Endothelial cell of umbilical vein (primary cell): ENCODE data around the gene TM6SF1. TPM values are rescaled to one million over a fixed set of nuclear protein-coding genes. Genes with fewer than 3 reads are reported as not detected.

Experiments used
- BruUV-seq: library from RNA; stranded (reverse); fragments of 400-500 nt; replicated peaks from 2 replicates; lab custom pipeline; 2021; lab: Mats Ljungman, UMichigan
- CTCF ChIA-PET: fragments of 300-600, 350-600 bp; sonication (Branson Sonifier 250); formaldehyde crosslinking; loops from one replicate; lab custom pipeline; 2021; ENCODE audit warnings: antibody characterized with exemption, inconsistent platforms; lab: Charles Lee
- POLR2A ChIA-PET: fragments of 300-600, 350-600 bp; sonication (Branson Sonifier 250); formaldehyde crosslinking; loops from one replicate; lab custom pipeline; 2021; ENCODE audit warnings: antibody characterized with exemption, inconsistent platforms; lab: Charles Lee
- DNase-seq: peaks from one replicate; pipeline ENCODE4 v3.0.0-alpha.2; 2011; ENCODE audit warnings: low read depth, low spot score
- FAIRE-seq: peaks from 2 replicates; lab custom pipeline; 2011; peaks lifted over from hg19 to GRCh38; lab: Jason Lieb, UNC
- H2AFZ ChIP-seq: 2 replicates; pipeline ENCODE4 v1.6.0; 2012; ENCODE audit warnings: low read depth, low read length, control low read depth, inconsistent platforms
- H3K27ac ChIP-seq: 2 replicates; pipeline ENCODE4 v1.5.1; 2011; ENCODE audit warnings: low read depth, mild to moderate bottlenecking, control low read depth, low read length, moderate library complexity; ENCODE audit not compliant: insufficient read depth
- H3K27me3 ChIP-seq, 2 experiments: 2 replicates each; pipeline versions ENCODE4 v1.6.0 to v1.6.1; 2011; ENCODE audit warnings: low read length in 2 of 2, mixed read lengths in 1 of 2; ENCODE audit not compliant: control insufficient read depth in 2 of 2, insufficient read depth in 2 of 2
- H3K36me3 ChIP-seq, 2 experiments: 2 replicates in 1 of 2; 3 replicates in 1 of 2; pipeline ENCODE4 v1.5.1; 2011; ENCODE audit warnings: low read length in 2 of 2, mild to moderate bottlenecking in 1 of 2, moderate library complexity in 1 of 2; ENCODE audit not compliant: control insufficient read depth in 2 of 2, insufficient read depth in 2 of 2; ENCODE audit errors: extremely low read depth in 1 of 2
- H3K4me1 ChIP-seq: 3 replicates; pipeline ENCODE4 v1.5.1; 2011; ENCODE audit warnings: mild to moderate bottlenecking, low read length; ENCODE audit not compliant: control insufficient read depth, insufficient read depth; ENCODE audit errors: extremely low read depth
- H3K4me2 ChIP-seq: 2 replicates; pipeline ENCODE4 v1.6.1; 2011; ENCODE audit warnings: low read length, control low read depth, mixed read lengths; ENCODE audit not compliant: insufficient read depth
- H3K4me3 ChIP-seq, 3 experiments: fragments of 200-600 bp in 1 of 3; sonication (generic), shearing (Covaris generic) in 1 of 3; replicated peaks in 1 of 3; 2 replicates each; pipeline ENCODE4 v1.5.1; 2011 to 2016; ENCODE audit warnings: control low read depth in 3 of 3, low read length in 3 of 3, mild to moderate bottlenecking in 2 of 3, inconsistent platforms in 1 of 3, low read depth in 1 of 3, moderate library complexity in 1 of 3; ENCODE audit not compliant: insufficient read depth in 1 of 3
- H3K79me2 ChIP-seq: 2 replicates; pipeline ENCODE4 v1.6.0; 2012; ENCODE audit warnings: low read length, inconsistent platforms; ENCODE audit not compliant: control insufficient read depth, insufficient read depth
- H3K9ac ChIP-seq: replicated peaks from 2 replicates; pipeline ENCODE3; 2011; ENCODE audit warnings: low read length, control low read depth; ENCODE audit not compliant: insufficient read depth; ENCODE audit errors: extremely low read depth
- H3K9me1 ChIP-seq: replicated peaks from 3 replicates; pipeline ENCODE4 v1.6.0; 2011; ENCODE audit warnings: mild to moderate bottlenecking, low read length; ENCODE audit not compliant: control insufficient read depth, insufficient read depth; ENCODE audit errors: extremely low read depth
- H3K9me3 ChIP-seq: replicated peaks from 2 replicates; pipeline ENCODE4 v1.5.1; 2012; ENCODE audit warnings: low read length, inconsistent platforms; ENCODE audit not compliant: control insufficient read depth, insufficient read depth
- H4K20me1 ChIP-seq: replicated peaks from 2 replicates; pipeline ENCODE3; 2011; ENCODE audit warnings: mild to moderate bottlenecking, low read length; ENCODE audit not compliant: control insufficient read depth, insufficient read depth; ENCODE audit errors: extremely low read depth
- EZH2 ChIP-seq: IDR thresholded peaks from 2 replicates; pipeline ENCODE4 v1.6.1; 2012; ENCODE audit warnings: borderline replicate concordance, low read depth, mild to moderate bottlenecking, moderate library complexity, low read length, inconsistent platforms; ENCODE audit not compliant: severe bottlenecking
- FOS ChIP-seq: IDR thresholded peaks from 2 replicates; pipeline ENCODE4 v1.6.1; 2011; ENCODE audit warnings: mild to moderate bottlenecking, low read length, moderate library complexity, borderline replicate concordance; ENCODE audit not compliant: insufficient read depth
- GATA2 ChIP-seq: IDR thresholded peaks from 2 replicates; pipeline ENCODE4 v1.7.0; 2011; ENCODE audit warnings: low read depth, mild to moderate bottlenecking, moderate library complexity, mixed read lengths, low read length; ENCODE audit not compliant: insufficient read length, insufficient read depth
- JUN ChIP-seq: IDR thresholded peaks from 2 replicates; pipeline ENCODE4 v1.6.1; 2011; ENCODE audit warnings: borderline replicate concordance, low read depth; ENCODE audit not compliant: insufficient read length, insufficient read depth
- MAX ChIP-seq: IDR thresholded peaks from 2 replicates; pipeline ENCODE4 v1.6.1; 2011; ENCODE audit not compliant: insufficient read depth, insufficient read length
- MYC ChIP-seq: IDR thresholded peaks from one replicate; pipeline ENCODE4 v1.6.1; 2011; ENCODE audit warnings: mild to moderate bottlenecking, low read depth, low read length
- POLR2A ChIP-seq: IDR thresholded peaks from 2 replicates; pipeline ENCODE4 v1.6.1; 2012; ENCODE audit warnings: low read depth, mild to moderate bottlenecking, control low read depth, low read length
- POLR2AphosphoS5 ChIP-seq: IDR thresholded peaks from 2 replicates; pipeline ENCODE4 v1.6.1; 2012; ENCODE audit warnings: low read depth, mild to moderate bottlenecking, control low read depth, low read length, moderate library complexity; ENCODE audit not compliant: insufficient read depth
- dilution Hi-C: fragments of 300-500 bp; cut with MboI; formaldehyde crosslinking; loops from one replicate; pipeline ENCODE4 v1.15.0; 2019; ENCODE audit warnings: low sequenced_read_pairs; ENCODE audit not compliant: extremely low pct_ligation_motif_present
- intact Hi-C: fragments of 100-400 bp; cut with micrococcal nuclease; formaldehyde crosslinking; loops from one replicate; pipeline ENCODE4 v1.10.0; 2022
- polyA plus RNA-seq, 4 experiments: library from polyadenylated mRNA; depleted of rRNA in 3 of 4; stranded (reverse) in 3 of 4; unstranded in 1 of 4; fragments of >200 nt; gene quantifications; 2 replicates each; pipeline versions ENCODE4 v1.2.1 to v1.2.3, GENCODE V29; 2011 to 2012; ENCODE audit warnings: missing spikeins in 1 of 4
- total RNA-seq: library from RNA; stranded (reverse); gene quantifications from 2 replicates; pipeline ENCODE4 v1.2.3, GENCODE V29; 2021
- TF ChIP-seq, protein P1 (sequence below), 2 donors: IDR thresholded peaks; 1 replicate in 1 of 2; 2 replicates in 1 of 2; pipeline ENCODE4 v1.5.1; 2011; ENCODE audit warnings: low read length in 2 of 2, mild to moderate bottlenecking in 2 of 2, moderate library complexity in 2 of 2, control low read depth in 1 of 2, inconsistent platforms in 1 of 2, low read depth in 1 of 2; ENCODE audit not compliant: insufficient read depth in 1 of 2; ENCODE audit errors: extremely low read depth in 1 of 2

TM6SF1 gene
- total and polyA plus RNA-seq, 2 donors (not counting 3 experiments of a cell fraction or from before 2014, with no cell fraction given), result 26.5 to 38.0 TPM

DNA sequence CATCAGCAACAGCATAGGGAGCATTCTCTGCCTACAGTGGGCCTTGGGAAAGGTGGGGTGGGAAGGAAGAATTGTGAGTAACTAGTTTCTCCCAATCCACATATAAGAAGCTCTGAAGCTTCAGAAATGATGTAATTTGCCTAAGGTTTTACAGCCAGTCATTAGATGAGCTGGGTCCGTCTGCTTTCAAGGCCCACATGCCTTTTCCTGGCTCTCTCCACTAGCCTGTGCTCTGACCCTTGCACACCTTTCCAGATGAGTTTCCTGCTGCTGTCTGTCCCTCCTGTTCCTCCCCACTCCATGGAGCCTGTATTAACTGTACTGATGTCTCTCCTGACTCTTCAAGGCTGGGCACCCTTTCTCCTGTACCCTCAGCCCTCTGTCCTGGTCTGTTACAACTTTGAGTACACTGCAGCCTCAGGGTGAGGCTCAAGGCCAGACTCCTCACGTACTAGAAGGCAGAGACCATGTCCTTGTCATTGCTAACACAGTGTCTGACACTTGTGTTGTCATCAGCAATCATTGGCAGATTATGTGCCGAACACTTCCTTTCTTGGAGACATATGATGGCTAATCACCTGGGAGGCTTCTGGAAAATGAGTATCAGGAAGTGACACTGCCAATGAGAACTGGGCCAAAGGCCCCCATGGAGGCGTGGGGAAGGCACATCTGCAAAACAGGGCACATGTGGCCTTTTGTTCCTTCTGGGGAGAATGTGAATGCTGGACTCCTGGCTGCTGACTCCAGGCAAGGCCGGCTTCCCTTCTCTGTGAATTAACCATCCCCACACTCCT lies 6.6 kb downstream of the TM6SF1 start:
- H3K9me3 ChIP-seq, result no peaks in the 10 kb centered on the region
- no TSS peak for BruUV-seq
- FAIRE-seq (no peak), DNase-seq (no peak)
- no peaks in the 10 kb centered on the region for H3K9me1 ChIP-seq
- no peak overlapping the region for H2AFZ ChIP-seq
- H3K27ac ChIP-seq, result peak overlapping the region; percentile 60
- intact Hi-C loops, result loop anchor here (5.0 kb wide), 1 partner anchor 572 kb away; the partner anchor contains the start of gene RPS17
- H3K27me3 ChIP-seq, result no peaks in the 10 kb centered on the region
- H3K4me2 ChIP-seq, result no peak overlapping the region
- peaks cover 25% of the 10 kb centered on the region for H3K79me2 ChIP-seq
- no peak overlapping the region for H3K4me3 ChIP-seq
- peaks cover 48% of the 10 kb centered on the region for H3K4me1 ChIP-seq
- dilution Hi-C loops, result no loop called here
- ChIA-PET POLR2A (no interaction called here), CTCF (interaction anchor here (0.9 to 1.6 kb wide), 2 partner anchors 47 to 103 kb away, joined by 3 to 5 read pairs; partner anchors contain the start of genes BTBD1 and C15orf40)
- no peak for TF ChIP-seq MYC
- TF ChIP-seq FOS, result no peak
- no peak for TF ChIP-seq JUN
- no peak for TF ChIP-seq POLR2A
- TF ChIP-seq GATA2, result no peak
- TF ChIP-seq, protein P1, sequence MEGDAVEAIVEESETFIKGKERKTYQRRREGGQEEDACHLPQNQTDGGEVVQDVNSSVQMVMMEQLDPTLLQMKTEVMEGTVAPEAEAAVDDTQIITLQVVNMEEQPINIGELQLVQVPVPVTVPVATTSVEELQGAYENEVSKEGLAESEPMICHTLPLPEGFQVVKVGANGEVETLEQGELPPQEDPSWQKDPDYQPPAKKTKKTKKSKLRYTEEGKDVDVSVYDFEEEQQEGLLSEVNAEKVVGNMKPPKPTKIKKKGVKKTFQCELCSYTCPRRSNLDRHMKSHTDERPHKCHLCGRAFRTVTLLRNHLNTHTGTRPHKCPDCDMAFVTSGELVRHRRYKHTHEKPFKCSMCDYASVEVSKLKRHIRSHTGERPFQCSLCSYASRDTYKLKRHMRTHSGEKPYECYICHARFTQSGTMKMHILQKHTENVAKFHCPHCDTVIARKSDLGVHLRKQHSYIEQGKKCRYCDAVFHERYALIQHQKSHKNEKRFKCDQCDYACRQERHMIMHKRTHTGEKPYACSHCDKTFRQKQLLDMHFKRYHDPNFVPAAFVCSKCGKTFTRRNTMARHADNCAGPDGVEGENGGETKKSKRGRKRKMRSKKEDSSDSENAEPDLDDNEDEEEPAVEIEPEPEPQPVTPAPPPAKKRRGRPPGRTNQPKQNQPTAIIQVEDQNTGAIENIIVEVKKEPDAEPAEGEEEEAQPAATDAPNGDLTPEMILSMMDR (IDR thresholded peaks at IDR 0.05; ENCODE audit: extremely low read depth in 1 of 2, insufficient read depth in 1 of 2, low read depth in 1 of 2, low read length in 2 of 2), result no peak
- no peak for TF ChIP-seq MAX
- TF ChIP-seq EZH2, result no peak
- no peak for TF ChIP-seq POLR2AphosphoS5
- H3K9ac ChIP-seq, result no peak overlapping the region
- H3K36me3 ChIP-seq, result peaks cover 2 to 27% of the 10 kb centered on the region in 2 experiments
- no peaks in the 10 kb centered on the region for H4K20me1 ChIP-seq
